ENCODE results near the gene GTPBP4. TPM values are rescaled to one million over a fixed set of nuclear protein-coding genes. Genes with fewer than 3 reads are reported as not detected.

Gene GTPBP4
- total and polyA plus RNA-seq, 2 of the 8 experiments (the other 6 are each of a cell fraction or from before 2014, with no cell fraction given), result 16.9 to 98.1 TPM

- no peak overlapping the region for H3K18ac ChIP-seq (ENCODE audit: extremely low read depth, low read length)
- H2BK12ac ChIP-seq (ENCODE audit: low read depth, low read length), result no peak overlapping the region
- no peaks in the 10 kb centered on the region; the same call in 1 of the 2 replicates for H3K23me2 ChIP-seq (ENCODE audit: low read depth, low read length)
- no peak overlapping the region for H2BK120ac ChIP-seq (replicated peaks; ENCODE audit: low read depth, low read length)
- H2AFZ ChIP-seq (ENCODE audit: low read length), result no peak overlapping the region
- no peak overlapping the region for H4K91ac ChIP-seq (replicated peaks; ENCODE audit: insufficient read length, low read length)
- no peak overlapping the region for H2BK20ac ChIP-seq (ENCODE audit: low read length)
- peaks cover 21 to 48% of the 10 kb centered on the region in 2 experiments for H3K79me2 ChIP-seq (ENCODE audit: control insufficient read depth in 1 of 2, insufficient read depth in 2 of 2, low read length in 2 of 2)
- no peak overlapping the region for H2BK5ac ChIP-seq (ENCODE audit: low read depth, low read length)
- no peak overlapping the region for H2AK5ac ChIP-seq (ENCODE audit: low read depth, low read length)
- DNase-seq (ENCODE audit: low read depth in 1 of 2, low spot score in 2 of 2) (no peak), FAIRE-seq (no peak)
- H3K4me3 ChIP-seq (ENCODE audit: extremely low read depth in 1 of 4, insufficient read depth in 2 of 4, low read depth in 3 of 4, low read length in 4 of 4), result no peak overlapping the region
- CTCF ChIA-PET (ENCODE audit: partially characterized antibody), result no interaction called here
- POLR2A ChIA-PET (ENCODE audit: partially characterized antibody), result interaction anchor here (0.8 to 1.8 kb wide), 4 partner anchors 9 to 51 kb away, joined by 3 to 4 read pairs (median 3); partner anchors contain the start of gene WDR37
- H3K27ac ChIP-seq (ENCODE audit: low read depth, low read length), result no peak overlapping the region
- no peak overlapping the region for H4K8ac ChIP-seq (ENCODE audit: extremely low read depth, insufficient read depth, low read length)
- no peak overlapping the region for H3K56ac ChIP-seq (replicated peaks; ENCODE audit: insufficient read length, low read depth, low read length)
- no peak overlapping the region for H3K14ac ChIP-seq (ENCODE audit: insufficient read length)
- WGBS, 2 experiments (ENCODE audit: extremely low coverage in 1 of 2, insufficient coverage in 1 of 2, insufficient read length in 1 of 2, insufficient replicate concordance in 2 of 2, low coverage in 1 of 2, low lambda C conversion rate in 2 of 2, missing lambda C conversion rate in 1 of 2), result 93% methylated on average over 12 of the region's 12 CpGs; no CpG with 5 or more reads in 1 of the 2 experiments
- H3K4me1 ChIP-seq (replicated peaks in 1 of 4; ENCODE audit: control insufficient read depth in 3 of 4, insufficient read depth in 4 of 4, low read length in 3 of 4), result peaks cover 0 to 5% (median 2%) of the 10 kb centered on the region in 4 experiments; a peak in 3 of 7 replicates
- H3K23ac ChIP-seq (ENCODE audit: insufficient read length), result no peak overlapping the region
- H3K9me3 ChIP-seq (ENCODE audit: insufficient read depth in 2 of 2, low read depth in 1 of 2, low read length in 1 of 2), result no peaks in the 10 kb centered on the region
- no peak overlapping the region for H4K5ac ChIP-seq (ENCODE audit: insufficient read length, low read depth, low read length)
- no peak overlapping the region for H3K9ac ChIP-seq (replicated peaks in 1 of 4; ENCODE audit: extremely low read depth in 1 of 4, low read depth in 3 of 4, low read length in 3 of 4)
- H3K4ac ChIP-seq (replicated peaks; ENCODE audit: insufficient read length, low read depth, low read length), result no peak overlapping the region
- H2BK15ac ChIP-seq (ENCODE audit: low read length), result no peak overlapping the region
- no peaks in the 10 kb centered on the region for H3K27me3 ChIP-seq (replicated peaks in 1 of 4; ENCODE audit: control insufficient read depth in 3 of 4, extremely low read depth in 1 of 4, insufficient read depth in 3 of 4, low read length in 3 of 4)
- peaks cover 3 to 55% (median 30%) of the 10 kb centered on the region in 4 experiments; a peak in 7 of 8 replicates for H3K36me3 ChIP-seq (ENCODE audit: control insufficient read depth in 2 of 4, insufficient read depth in 4 of 4, low read length in 3 of 4)
- H3K79me1 ChIP-seq (ENCODE audit: low read depth, low read length), result peaks cover 10% of the 10 kb centered on the region; the same call in 1 of the 2 replicates
- H4K20me1 ChIP-seq (replicated peaks in 1 of 2; ENCODE audit: control insufficient read depth in 1 of 2, insufficient read depth in 2 of 2, low read length in 2 of 2), result peaks cover 7 to 30% of the 10 kb centered on the region in 2 experiments
- H3K4me2 ChIP-seq (ENCODE audit: insufficient read depth in 1 of 2, low read depth in 2 of 2, low read length in 2 of 2), result no peak overlapping the region
- TF ChIP-seq GTF2F1 (IDR thresholded peaks at IDR 0.05; ENCODE audit: borderline replicate concordance, low read depth, low read length) (no peak), SUZ12 (IDR thresholded peaks at IDR 0.05; ENCODE audit: low read length) (no peak), TAF1 (IDR thresholded peaks at IDR 0.05; ENCODE audit: low read depth, low read length) (no peak), SP1 (IDR thresholded peaks at IDR 0.05; ENCODE audit: low read depth, low read length) (no peak), KDM4A (IDR thresholded peaks at IDR 0.05; ENCODE audit: low read depth, low read length, severe bottlenecking) (no peak), RAD21 (IDR thresholded peaks at IDR 0.05 in 1 of 2, conservative IDR thresholded peaks at IDR 0.05 in 1 of 2; ENCODE audit: low read depth in 2 of 2, low read length in 2 of 2) (no peak), KDM1A (IDR thresholded peaks at IDR 0.05; ENCODE audit: borderline replicate concordance, low read length) (no peak), EGR1 (IDR thresholded peaks at IDR 0.05; ENCODE audit: borderline replicate concordance, low read depth, low read length) (no peak), TBP (IDR thresholded peaks at IDR 0.05; ENCODE audit: low read depth, low read length) (no peak), HDAC2 (IDR thresholded peaks at IDR 0.05; ENCODE audit: borderline replicate concordance in 1 of 2, low read depth in 2 of 2, low read length in 2 of 2) (no peak), POLR2AphosphoS5 (IDR thresholded peaks at IDR 0.05; ENCODE audit: low read depth, low read length) (no peak)
These were observed 55.3 kb downstream of the GTPBP4 start for GRCh38 chr10:1043532-1043995.

All from H1 (cell line).